K562 (cell line): Measurements from ENCODE around the gene SLC14A1. TPM values are rescaled to one million over a fixed set of nuclear protein-coding genes. Genes with fewer than 3 reads are reported as not detected.

Experiments used
- ATAC-seq: fragments of 200-7000 bp; cut with Tn5 transposase; 3 replicates; pipeline ENCODE4 v1.9.1; 2020; ENCODE audit warnings: moderate library complexity
- BruUV-seq: library from RNA; stranded (reverse); fragments of 400-500 nt; replicated peaks from 2 replicates; lab custom pipeline; 2021; lab: Mats Ljungman, UMichigan
- CTCF ChIA-PET: fragments of 300-600 bp; formaldehyde crosslinking; extraction: SDS; loops from one replicate; lab custom pipeline; 2021; ENCODE audit warnings: low intra/inter-chr PET ratio; lab: Yijun Ruan, JAX
- POLR2A ChIA-PET: fragments of 300-600, 350-650 bp; sonication (Branson Sonifier 250); formaldehyde crosslinking; extraction: SDS; loops from one replicate; lab custom pipeline; 2021; ENCODE audit warnings: antibody characterized with exemption, inconsistent platforms; lab: Yijun Ruan, JAX
- DNase-seq, 4 experiments: peaks; one replicate each; pipeline versions ENCODE4 v3.0.0 to v3.0.0-alpha.2; 2011 to 2018; ENCODE audit warnings: low spot score in 3 of 4, mixed read lengths in 3 of 4; ENCODE audit errors: extremely low read depth in 1 of 4
- FAIRE-seq: peaks from 2 replicates; lab custom pipeline; 2011; peaks lifted over from hg19 to GRCh38; lab: Jason Lieb, UNC
- H2AFZ ChIP-seq: 2 replicates; pipeline ENCODE4 v1.6.0; 2011; ENCODE audit warnings: low read depth, low read length, control low read depth, inconsistent platforms
- H3K27ac ChIP-seq: fragments of 200-600 bp; 3 replicates; pipeline ENCODE4 v1.8.0; 2011; ENCODE audit warnings: low read depth, mild to moderate bottlenecking, control low read depth, inconsistent platforms, low read length, moderate library complexity, mixed read lengths; ENCODE audit errors: extremely low read depth
- H3K27me3 ChIP-seq, 2 experiments: fragments of 300-600 bp in 1 of 2; 2 replicates in 1 of 2; 3 replicates in 1 of 2; pipeline versions ENCODE4 v1.6.0 to v1.8.0; 2011; ENCODE audit warnings: inconsistent platforms in 2 of 2, low read length in 2 of 2, mild to moderate bottlenecking in 1 of 2, mixed read lengths in 1 of 2, moderate library complexity in 1 of 2; ENCODE audit not compliant: control insufficient read depth in 2 of 2, insufficient read depth in 2 of 2
- H3K36me3 ChIP-seq: fragments of 300-600 bp; 3 replicates; pipeline ENCODE4 v1.8.0; 2011; ENCODE audit warnings: mild to moderate bottlenecking, low read length, inconsistent platforms; ENCODE audit not compliant: control insufficient read depth, insufficient read depth
- H3K4me1 ChIP-seq, 2 experiments: fragments of 200-600 bp in 1 of 2; replicated peaks in 1 of 2; 2 replicates in 1 of 2; 3 replicates in 1 of 2; pipeline versions ENCODE4 v1.5.1 to v1.8.0; 2011; ENCODE audit warnings: inconsistent platforms in 2 of 2, low read length in 2 of 2, mild to moderate bottlenecking in 1 of 2, mixed read lengths in 1 of 2, moderate library complexity in 1 of 2; ENCODE audit not compliant: control insufficient read depth in 2 of 2, insufficient read depth in 2 of 2
- H3K4me2 ChIP-seq: 2 replicates; pipeline ENCODE4 v1.6.1; 2011; ENCODE audit warnings: low read length, control low read depth, inconsistent platforms, mixed read lengths; ENCODE audit not compliant: insufficient read depth
- H3K4me3 ChIP-seq: fragments of 200-600 bp; sonication (generic), shearing (Covaris generic); 2 replicates; pipeline ENCODE4 v1.5.1; 2016; ENCODE audit warnings: control low read depth, inconsistent platforms
- H3K79me2 ChIP-seq: fragments of 200-600 bp; 3 replicates; pipeline ENCODE4 v1.8.0; 2011; ENCODE audit warnings: low read length, inconsistent platforms; ENCODE audit not compliant: control insufficient read depth, insufficient read depth
- H3K9ac ChIP-seq, 2 experiments: 2 replicates each; pipeline versions ENCODE4 v1.6.0 to v1.6.1; 2011; ENCODE audit warnings: low read depth in 2 of 2, low read length in 2 of 2, control low read depth in 1 of 2, inconsistent platforms in 1 of 2, mild to moderate bottlenecking in 1 of 2, mixed read lengths in 1 of 2; ENCODE audit not compliant: insufficient read depth in 1 of 2
- H3K9me1 ChIP-seq: one replicate; pipeline ENCODE4 v1.6.0; 2011; ENCODE audit warnings: inconsistent platforms, mild to moderate bottlenecking, low read length, moderate library complexity; ENCODE audit not compliant: control insufficient read depth, insufficient read depth
- H3K9me3 ChIP-seq: replicated peaks from 2 replicates; pipeline ENCODE4 v1.5.1; 2011; ENCODE audit warnings: low read depth, low read length, inconsistent platforms; ENCODE audit not compliant: control insufficient read depth, insufficient read depth
- H4K20me1 ChIP-seq: replicated peaks from 2 replicates; pipeline ENCODE4 v1.6.1; 2011; ENCODE audit warnings: low read length, inconsistent platforms, mixed read lengths; ENCODE audit not compliant: control insufficient read depth, insufficient read depth
- BDP1 ChIP-seq: IDR thresholded peaks from 3 replicates; pipeline ENCODE4 v1.6.1; 2011; ENCODE audit not compliant: insufficient read length, insufficient read depth
- BRD9 ChIP-seq: fragments of 450-650 bp; IDR thresholded peaks from 2 replicates; pipeline ENCODE4 v1.6.1; 2018; ENCODE audit warnings: low read depth; ENCODE audit not compliant: partially characterized antibody
- BRF1 ChIP-seq: IDR thresholded peaks from 3 replicates; pipeline ENCODE4 v1.6.1; 2011; ENCODE audit warnings: borderline replicate concordance, mild to moderate bottlenecking; ENCODE audit not compliant: insufficient read length; ENCODE audit errors: extremely low read depth
- CBX2 ChIP-seq: fragments of 200-600 bp; sonication (generic); IDR thresholded peaks from one replicate; pipeline ENCODE4 v1.6.1; 2012; ENCODE audit warnings: mild to moderate bottlenecking, low read length, inconsistent platforms; ENCODE audit not compliant: insufficient read depth, poor library complexity, severe bottlenecking
- FOS ChIP-seq: IDR thresholded peaks from 3 replicates; pipeline ENCODE4 v1.6.1; 2011; ENCODE audit not compliant: insufficient read length; ENCODE audit errors: extremely low read depth
- HDGF ChIP-seq: fragments of 450-650 bp; IDR thresholded peaks from 2 replicates; pipeline ENCODE4 v1.6.1; 2016
- ILF3 ChIP-seq: fragments of 450-650 bp; IDR thresholded peaks from 2 replicates; pipeline ENCODE4 v1.6.1; 2018; ENCODE audit warnings: antibody characterized with exemption, mild to moderate bottlenecking, moderate library complexity, borderline replicate concordance
- KLF1 ChIP-seq: fragments of 450-650 bp; IDR thresholded peaks from 2 replicates; pipeline ENCODE4 v1.6.1; 2016; ENCODE audit warnings: missing genetic modification characterization, missing compliant biosample characterization
- SAP30 ChIP-seq: fragments of 200-600 bp; sonication (generic); IDR thresholded peaks from 2 replicates; pipeline ENCODE4 v1.6.1; 2012; ENCODE audit warnings: borderline replicate concordance, low read depth, mild to moderate bottlenecking, moderate library complexity, low read length, control low read depth, inconsistent platforms; ENCODE audit not compliant: insufficient read depth, poor library complexity, severe bottlenecking
- SIRT6 ChIP-seq: IDR thresholded peaks from one replicate; pipeline ENCODE4 v1.6.1; 2012; ENCODE audit warnings: low read depth, mild to moderate bottlenecking, control low read depth, inconsistent platforms, low read length, moderate library complexity
- SMAD4 ChIP-seq: fragments of 250-450 bp; sonication (Bioruptor Pico); conservative IDR thresholded peaks from 2 replicates; pipeline ENCODE4 v1.8.0; 2021; ENCODE audit warnings: inconsistent platforms, mild to moderate bottlenecking, moderate library complexity
- SP2 ChIP-seq: IDR thresholded peaks from 2 replicates; pipeline ENCODE4 v1.6.1; 2011; ENCODE audit warnings: mild to moderate bottlenecking, low read depth, low read length, moderate library complexity; ENCODE audit not compliant: poor library complexity, severe bottlenecking; ENCODE audit errors: extremely low read depth
- TFAM ChIP-seq: fragments of 250-450 bp; sonication (Bioruptor Pico); conservative IDR thresholded peaks from 2 replicates; pipeline ENCODE4 v1.5.0; 2021; ENCODE audit warnings: mild to moderate bottlenecking, moderate library complexity
- ZNF239 ChIP-seq: fragments of 250-450 bp; sonication (Bioruptor Pico); IDR thresholded peaks from 2 replicates; pipeline ENCODE4 v1.4.0; 2020; ENCODE audit warnings: mild to moderate bottlenecking
- ZNF311 ChIP-seq: fragments of 250-450 bp; sonication (Bioruptor Pico); IDR thresholded peaks from 2 replicates; pipeline ENCODE4 v1.4.0; 2020; ENCODE audit warnings: mild to moderate bottlenecking, moderate library complexity
- ZNF347 ChIP-seq: fragments of 450-650 bp; formaldehyde crosslinking; IDR thresholded peaks from 2 replicates; pipeline ENCODE4 v1.4.0; 2020; ENCODE audit warnings: low read depth, mild to moderate bottlenecking, moderate library complexity
- ZNF445 ChIP-seq: fragments of 250-450 bp; sonication (Bioruptor Pico); IDR thresholded peaks from 2 replicates; pipeline ENCODE4 v1.4.0; 2020; ENCODE audit warnings: low read depth, mild to moderate bottlenecking, moderate library complexity
- WGBS: fragments of 100-300 bp; shearing (Covaris generic); methylation state at CpG from one replicate; pipeline ENCODE4 v1.1.6; 2016; ENCODE audit warnings: low coverage, mixed read lengths; ENCODE audit not compliant: insufficient coverage; ENCODE audit errors: missing lambda C conversion rate; 5-methylcytosine and 5-hydroxymethylcytosine counted together
- in situ Hi-C: fragments of 300-500 bp; cut with MboI; formaldehyde crosslinking; loops from 4 replicates; pipeline ENCODE4 v1.15.0; 2018; ENCODE audit warnings: inconsistent platforms, mixed read lengths
- intact Hi-C: fragments of 100-400 bp; cut with micrococcal nuclease; formaldehyde crosslinking; loops from 2 replicates; pipeline ENCODE4 v1.14.2; 2022
- polyA plus RNA-seq, 8 experiments: library from polyadenylated mRNA; depleted of rRNA in 4 of 8; stranded (reverse) in 5 of 8; unstranded in 3 of 8; fragments of >200 nt; fragmentation: Nextera tagmentation in 2 of 8; fragmentation: Illumina TruSeq in 1 of 8; extraction: Ambion mirVana in 2 of 8; extraction: Trizol in 1 of 8; gene quantifications; 2 replicates each; pipeline versions ENCODE4 v1.2.1 to v1.2.3, GENCODE V29; 2011 to 2014; ENCODE audit warnings: inconsistent platforms in 1 of 8, missing spikeins in 1 of 8
- total RNA-seq, 7 experiments: library from RNA; depleted of rRNA in 6 of 7; stranded (reverse); fragments of >200 nt in 6 of 7; fragmentation: Illumina TruSeq in 2 of 7; extraction: Trizol in 2 of 7; gene quantifications; 2 replicates each; pipeline versions ENCODE4 v1.2.1 to v1.2.3, GENCODE V29; 2011 to 2021; ENCODE audit warnings: low replicate concordance in 1 of 7
- TF ChIP-seq, protein P1 (sequence below): sonication (generic); formaldehyde crosslinking; IDR thresholded peaks from 2 replicates; pipeline ENCODE4 v1.8.1; 2023; ENCODE audit warnings: mild to moderate bottlenecking, missing genetic modification reagents

SLC14A1 gene
- total and polyA plus RNA-seq, 9 of the 15 experiments (the other 6 are each of a cell fraction or from before 2014, with no cell fraction given), result 0.14 to 0.40 (median 0.20) TPM; not detected in 6

DNA sequence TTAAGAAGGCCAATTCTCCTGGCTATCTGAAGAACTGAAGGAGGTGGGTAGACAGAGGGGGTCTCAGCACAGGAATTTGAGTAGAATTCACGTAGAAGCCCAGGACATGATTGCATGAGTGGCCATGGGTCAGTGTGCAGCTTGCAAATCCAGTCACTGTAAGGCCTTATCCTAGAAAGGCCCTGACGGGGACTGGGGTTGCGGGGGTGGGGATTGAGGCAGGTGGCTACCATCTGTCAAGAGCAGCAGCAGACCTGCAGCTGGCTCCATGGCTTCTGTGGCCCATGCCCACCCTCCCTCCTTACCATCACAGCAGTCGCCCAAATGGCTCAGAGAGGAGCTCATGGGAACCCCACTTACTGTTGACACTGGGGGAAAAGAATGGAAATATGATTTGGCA is 34.6 kb upstream of the SLC14A1 start:
- no peaks in the 10 kb centered on the region for H3K9me3 ChIP-seq
- H3K4me3 ChIP-seq, result no peak overlapping the region
- no TSS peak for BruUV-seq
- H4K20me1 ChIP-seq, result no peaks in the 10 kb centered on the region
- no peak overlapping the region for H2AFZ ChIP-seq
- H3K9ac ChIP-seq, result no peak overlapping the region
- ATAC-seq (no peak), DNase-seq (no peak), FAIRE-seq (no peak)
- no peaks in the 10 kb centered on the region for H3K79me2 ChIP-seq
- WGBS, result 65% methylated on average over 2 of the region's 4 CpGs
- in situ Hi-C loops, result no loop called here
- no peaks in the 10 kb centered on the region for H3K9me1 ChIP-seq
- no peak overlapping the region for H3K27ac ChIP-seq
- H3K4me2 ChIP-seq, result no peak overlapping the region
- intact Hi-C loops, result no loop called here
- H3K36me3 ChIP-seq, result no peaks in the 10 kb centered on the region
- ChIA-PET POLR2A (interaction anchor here (0.7 kb wide), 1 partner anchor 10 kb away, joined by 4 read pairs; no protein-coding TSS in a partner anchor), CTCF (no interaction called here)
- H3K4me1 ChIP-seq, result peaks cover 14 to 21% of the 10 kb centered on the region in 2 experiments; a peak in 4 of 5 replicates
- no peaks in the 10 kb centered on the region for H3K27me3 ChIP-seq
- TF ChIP-seq ILF3 (no peak), SIRT6 (no peak), ZNF445 (CRISPR knock-in tag) (no peak), BRF1 (no peak), SMAD4 (CRISPR knock-in tag) (no peak), FOS (no peak), BDP1 (no peak), BRD9 (no peak), KLF1 (tag) (no peak), ZNF311 (no peak), TFAM (no peak), SP2 (no peak), SAP30 (no peak), CBX2 (no peak), HDGF (no peak), ZNF239 (CRISPR knock-in tag) (no peak), ZNF347 (CRISPR knock-in tag) (no peak)
- TF ChIP-seq, protein P1, sequence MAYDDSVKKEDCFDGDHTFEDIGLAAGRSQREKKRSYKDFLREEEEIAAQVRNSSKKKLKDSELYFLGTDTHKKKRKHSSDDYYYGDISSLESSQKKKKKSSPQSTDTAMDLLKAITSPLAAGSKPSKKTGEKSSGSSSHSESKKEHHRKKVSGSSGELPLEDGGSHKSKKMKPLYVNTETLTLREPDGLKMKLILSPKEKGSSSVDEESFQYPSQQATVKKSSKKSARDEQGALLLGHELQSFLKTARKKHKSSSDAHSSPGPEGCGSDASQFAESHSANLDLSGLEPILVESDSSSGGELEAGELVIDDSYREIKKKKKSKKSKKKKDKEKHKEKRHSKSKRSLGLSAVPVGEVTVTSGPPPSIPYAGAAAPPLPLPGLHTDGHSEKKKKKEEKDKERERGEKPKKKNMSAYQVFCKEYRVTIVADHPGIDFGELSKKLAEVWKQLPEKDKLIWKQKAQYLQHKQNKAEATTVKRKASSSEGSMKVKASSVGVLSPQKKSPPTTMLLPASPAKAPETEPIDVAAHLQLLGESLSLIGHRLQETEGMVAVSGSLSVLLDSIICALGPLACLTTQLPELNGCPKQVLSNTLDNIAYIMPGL (CRISPR knock-in tag), result no peak
